Neural cell (in vitro differentiated cells): ENCODE results near the gene VTI1B.

Experiments used
- EZH2 ChIP-seq: fragments of 200-600, 300-800 bp; shearing (Covaris generic), sonication (generic); IDR thresholded peaks from 2 replicates; pipeline ENCODE4 v1.6.1; 2014; ENCODE audit warnings: antibody characterized with exemption, low read length, borderline replicate concordance, mild to moderate bottlenecking; ENCODE audit not compliant: insufficient read depth, poor library complexity, severe bottlenecking
- MXI1 ChIP-seq: fragments of 450-650 bp; conservative IDR thresholded peaks from 2 replicates; pipeline ENCODE4 v1.6.1; 2014; ENCODE audit warnings: antibody characterized with exemption, mild to moderate bottlenecking; ENCODE audit not compliant: poor library complexity, severe bottlenecking
- TF ChIP-seq, protein P1 (sequence below): fragments of 450-650 bp; IDR thresholded peaks from 2 replicates; pipeline ENCODE4 v1.5.1; 2014; ENCODE audit warnings: antibody characterized with exemption, mild to moderate bottlenecking, moderate library complexity; ENCODE audit not compliant: poor library complexity, severe bottlenecking

DNA sequence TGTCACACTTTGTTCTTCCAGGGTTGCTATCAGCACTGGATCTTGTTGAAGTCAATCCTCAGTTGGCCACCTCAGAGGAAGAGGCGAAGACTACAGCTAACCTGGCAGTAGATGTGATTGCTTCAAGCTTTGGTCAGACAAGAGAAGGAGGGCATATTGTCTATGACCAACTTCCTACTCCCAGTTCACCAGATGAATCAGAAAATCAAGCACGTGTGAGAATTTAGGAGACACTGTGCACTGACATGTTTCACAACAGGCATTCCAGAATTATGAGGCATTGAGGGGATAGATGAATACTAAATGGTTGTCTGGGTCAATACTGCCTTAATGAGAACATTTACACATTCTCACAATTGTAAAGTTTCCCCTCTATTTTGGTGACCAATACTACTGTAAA lies 23.7 kb downstream of the VTI1B start:
- TF ChIP-seq MXI1 (no peak), EZH2 (no peak)
- TF ChIP-seq, protein P1, sequence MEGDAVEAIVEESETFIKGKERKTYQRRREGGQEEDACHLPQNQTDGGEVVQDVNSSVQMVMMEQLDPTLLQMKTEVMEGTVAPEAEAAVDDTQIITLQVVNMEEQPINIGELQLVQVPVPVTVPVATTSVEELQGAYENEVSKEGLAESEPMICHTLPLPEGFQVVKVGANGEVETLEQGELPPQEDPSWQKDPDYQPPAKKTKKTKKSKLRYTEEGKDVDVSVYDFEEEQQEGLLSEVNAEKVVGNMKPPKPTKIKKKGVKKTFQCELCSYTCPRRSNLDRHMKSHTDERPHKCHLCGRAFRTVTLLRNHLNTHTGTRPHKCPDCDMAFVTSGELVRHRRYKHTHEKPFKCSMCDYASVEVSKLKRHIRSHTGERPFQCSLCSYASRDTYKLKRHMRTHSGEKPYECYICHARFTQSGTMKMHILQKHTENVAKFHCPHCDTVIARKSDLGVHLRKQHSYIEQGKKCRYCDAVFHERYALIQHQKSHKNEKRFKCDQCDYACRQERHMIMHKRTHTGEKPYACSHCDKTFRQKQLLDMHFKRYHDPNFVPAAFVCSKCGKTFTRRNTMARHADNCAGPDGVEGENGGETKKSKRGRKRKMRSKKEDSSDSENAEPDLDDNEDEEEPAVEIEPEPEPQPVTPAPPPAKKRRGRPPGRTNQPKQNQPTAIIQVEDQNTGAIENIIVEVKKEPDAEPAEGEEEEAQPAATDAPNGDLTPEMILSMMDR, result no peak
